K562 (cell line): ENCODE results near the gene TBC1D12. TPM values are rescaled to one million over a fixed set of nuclear protein-coding genes. Genes with fewer than 3 reads are reported as not detected.

Experiments
- ATAC-seq: fragments of 200-7000 bp; cut with Tn5 transposase; 3 replicates; pipeline ENCODE4 v1.9.1; 2020; ENCODE audit warnings: moderate library complexity
- BruUV-seq: library from RNA; stranded (reverse); fragments of 400-500 nt; replicated peaks from 2 replicates; lab custom pipeline; 2021; lab: Mats Ljungman, UMichigan
- CTCF ChIA-PET: fragments of 300-600 bp; formaldehyde crosslinking; extraction: SDS; loops from one replicate; lab custom pipeline; 2021; ENCODE audit warnings: low intra/inter-chr PET ratio; lab: Yijun Ruan, JAX
- POLR2A ChIA-PET: fragments of 300-600, 350-650 bp; sonication (Branson Sonifier 250); formaldehyde crosslinking; extraction: SDS; loops from one replicate; lab custom pipeline; 2021; ENCODE audit warnings: antibody characterized with exemption, inconsistent platforms; lab: Yijun Ruan, JAX
- DNase-seq, 4 experiments: peaks; one replicate each; pipeline versions ENCODE4 v3.0.0 to v3.0.0-alpha.2; 2011 to 2018; ENCODE audit warnings: low spot score in 3 of 4, mixed read lengths in 3 of 4; ENCODE audit errors: extremely low read depth in 1 of 4
- FAIRE-seq: peaks from 2 replicates; lab custom pipeline; 2011; peaks lifted over from hg19 to GRCh38; lab: Jason Lieb, UNC
- H2AFZ ChIP-seq: 2 replicates; pipeline ENCODE4 v1.6.0; 2011; ENCODE audit warnings: low read depth, low read length, control low read depth, inconsistent platforms
- H3K27ac ChIP-seq: fragments of 200-600 bp; 3 replicates; pipeline ENCODE4 v1.8.0; 2011; ENCODE audit warnings: low read depth, mild to moderate bottlenecking, control low read depth, inconsistent platforms, low read length, moderate library complexity, mixed read lengths; ENCODE audit errors: extremely low read depth
- H3K27me3 ChIP-seq, 2 experiments: fragments of 300-600 bp in 1 of 2; 2 replicates in 1 of 2; 3 replicates in 1 of 2; pipeline versions ENCODE4 v1.6.0 to v1.8.0; 2011; ENCODE audit warnings: inconsistent platforms in 2 of 2, low read length in 2 of 2, mild to moderate bottlenecking in 1 of 2, mixed read lengths in 1 of 2, moderate library complexity in 1 of 2; ENCODE audit not compliant: control insufficient read depth in 2 of 2, insufficient read depth in 2 of 2
- H3K36me3 ChIP-seq: fragments of 300-600 bp; 3 replicates; pipeline ENCODE4 v1.8.0; 2011; ENCODE audit warnings: mild to moderate bottlenecking, low read length, inconsistent platforms; ENCODE audit not compliant: control insufficient read depth, insufficient read depth
- H3K4me1 ChIP-seq, 2 experiments: fragments of 200-600 bp in 1 of 2; replicated peaks in 1 of 2; 2 replicates in 1 of 2; 3 replicates in 1 of 2; pipeline versions ENCODE4 v1.5.1 to v1.8.0; 2011; ENCODE audit warnings: inconsistent platforms in 2 of 2, low read length in 2 of 2, mild to moderate bottlenecking in 1 of 2, mixed read lengths in 1 of 2, moderate library complexity in 1 of 2; ENCODE audit not compliant: control insufficient read depth in 2 of 2, insufficient read depth in 2 of 2
- H3K4me2 ChIP-seq: 2 replicates; pipeline ENCODE4 v1.6.1; 2011; ENCODE audit warnings: low read length, control low read depth, inconsistent platforms, mixed read lengths; ENCODE audit not compliant: insufficient read depth
- H3K4me3 ChIP-seq: fragments of 200-600 bp; sonication (generic), shearing (Covaris generic); 2 replicates; pipeline ENCODE4 v1.5.1; 2016; ENCODE audit warnings: control low read depth, inconsistent platforms
- H3K79me2 ChIP-seq: fragments of 200-600 bp; 3 replicates; pipeline ENCODE4 v1.8.0; 2011; ENCODE audit warnings: low read length, inconsistent platforms; ENCODE audit not compliant: control insufficient read depth, insufficient read depth
- H3K9ac ChIP-seq, 2 experiments: 2 replicates each; pipeline versions ENCODE4 v1.6.0 to v1.6.1; 2011; ENCODE audit warnings: low read depth in 2 of 2, low read length in 2 of 2, control low read depth in 1 of 2, inconsistent platforms in 1 of 2, mild to moderate bottlenecking in 1 of 2, mixed read lengths in 1 of 2; ENCODE audit not compliant: insufficient read depth in 1 of 2
- H3K9me1 ChIP-seq: one replicate; pipeline ENCODE4 v1.6.0; 2011; ENCODE audit warnings: inconsistent platforms, mild to moderate bottlenecking, low read length, moderate library complexity; ENCODE audit not compliant: control insufficient read depth, insufficient read depth
- H3K9me3 ChIP-seq: replicated peaks from 2 replicates; pipeline ENCODE4 v1.5.1; 2011; ENCODE audit warnings: low read depth, low read length, inconsistent platforms; ENCODE audit not compliant: control insufficient read depth, insufficient read depth
- H4K20me1 ChIP-seq: replicated peaks from 2 replicates; pipeline ENCODE4 v1.6.1; 2011; ENCODE audit warnings: low read length, inconsistent platforms, mixed read lengths; ENCODE audit not compliant: control insufficient read depth, insufficient read depth
- BACH1 ChIP-seq: fragments of 200-800 bp; sonication (Bioruptor generic); IDR thresholded peaks from 2 replicates; pipeline ENCODE4 v1.6.1; 2016; ENCODE audit warnings: missing genetic modification characterization, missing compliant biosample characterization
- BDP1 ChIP-seq: IDR thresholded peaks from 3 replicates; pipeline ENCODE4 v1.6.1; 2011; ENCODE audit not compliant: insufficient read length, insufficient read depth
- DDX20 ChIP-seq: fragments of 450-650 bp; IDR thresholded peaks from 2 replicates; pipeline ENCODE4 v1.6.1; 2016; ENCODE audit warnings: missing genetic modification characterization, low read depth, mild to moderate bottlenecking, missing compliant biosample characterization, moderate library complexity
- GTF2A2 ChIP-seq: IDR thresholded peaks from 2 replicates; pipeline ENCODE4 v1.6.1; 2016; ENCODE audit warnings: mild to moderate bottlenecking, missing genetic modification characterization, missing compliant biosample characterization
- KDM5B ChIP-seq: fragments of 200-600 bp; sonication (generic); IDR thresholded peaks from 2 replicates; pipeline ENCODE4 v1.6.1; 2012; ENCODE audit warnings: low read depth, mild to moderate bottlenecking, moderate library complexity, low read length, control low read depth, inconsistent platforms; ENCODE audit not compliant: insufficient replicate concordance
- MECOM ChIP-seq: fragments of 250-450 bp; sonication (Bioruptor Pico); IDR thresholded peaks from 2 replicates; pipeline ENCODE4 v1.8.0; 2022; ENCODE audit warnings: inconsistent platforms
- NCOR1 ChIP-seq: fragments of 450-650 bp; IDR thresholded peaks from 2 replicates; pipeline ENCODE4 v1.6.1; 2016; ENCODE audit warnings: mild to moderate bottlenecking, moderate library complexity
- PHF21A ChIP-seq: fragments of 450-650 bp; IDR thresholded peaks from 2 replicates; pipeline ENCODE4 v1.6.1; 2017; ENCODE audit warnings: low read depth, borderline replicate concordance
- SMARCE1 ChIP-seq: fragments of 450-650 bp; IDR thresholded peaks from 2 replicates; pipeline ENCODE4 v1.7.1; 2016; ENCODE audit warnings: mild to moderate bottlenecking
- ZNF24 ChIP-seq: fragments of 450-650 bp; IDR thresholded peaks from 2 replicates; pipeline ENCODE4 v1.6.1; 2016
- WGBS: fragments of 100-300 bp; shearing (Covaris generic); methylation state at CpG from one replicate; pipeline ENCODE4 v1.1.6; 2016; ENCODE audit warnings: low coverage, mixed read lengths; ENCODE audit not compliant: insufficient coverage; ENCODE audit errors: missing lambda C conversion rate; 5-methylcytosine and 5-hydroxymethylcytosine counted together
- in situ Hi-C: fragments of 300-500 bp; cut with MboI; formaldehyde crosslinking; loops from 4 replicates; pipeline ENCODE4 v1.15.0; 2018; ENCODE audit warnings: inconsistent platforms, mixed read lengths
- intact Hi-C: fragments of 100-400 bp; cut with micrococcal nuclease; formaldehyde crosslinking; loops from 2 replicates; pipeline ENCODE4 v1.14.2; 2022
- polyA plus RNA-seq, 8 experiments: library from polyadenylated mRNA; depleted of rRNA in 4 of 8; stranded (reverse) in 5 of 8; unstranded in 3 of 8; fragments of >200 nt; fragmentation: Nextera tagmentation in 2 of 8; fragmentation: Illumina TruSeq in 1 of 8; extraction: Ambion mirVana in 2 of 8; extraction: Trizol in 1 of 8; gene quantifications; 2 replicates each; pipeline versions ENCODE4 v1.2.1 to v1.2.3, GENCODE V29; 2011 to 2014; ENCODE audit warnings: inconsistent platforms in 1 of 8, missing spikeins in 1 of 8
- total RNA-seq, 7 experiments: library from RNA; depleted of rRNA in 6 of 7; stranded (reverse); fragments of >200 nt in 6 of 7; fragmentation: Illumina TruSeq in 2 of 7; extraction: Trizol in 2 of 7; gene quantifications; 2 replicates each; pipeline versions ENCODE4 v1.2.1 to v1.2.3, GENCODE V29; 2011 to 2021; ENCODE audit warnings: low replicate concordance in 1 of 7
- TF ChIP-seq, protein P1 (sequence below): conservative IDR thresholded peaks from 2 replicates; pipeline ENCODE4 v1.6.1; 2011; ENCODE audit warnings: low read depth, mild to moderate bottlenecking, low read length; ENCODE audit not compliant: control insufficient read depth

TBC1D12 gene
- total and polyA plus RNA-seq, 9 of the 15 experiments (the other 6 are each of a cell fraction or from before 2014, with no cell fraction given): 2.1 to 6.7 (median 3.9) TPM

DNA sequence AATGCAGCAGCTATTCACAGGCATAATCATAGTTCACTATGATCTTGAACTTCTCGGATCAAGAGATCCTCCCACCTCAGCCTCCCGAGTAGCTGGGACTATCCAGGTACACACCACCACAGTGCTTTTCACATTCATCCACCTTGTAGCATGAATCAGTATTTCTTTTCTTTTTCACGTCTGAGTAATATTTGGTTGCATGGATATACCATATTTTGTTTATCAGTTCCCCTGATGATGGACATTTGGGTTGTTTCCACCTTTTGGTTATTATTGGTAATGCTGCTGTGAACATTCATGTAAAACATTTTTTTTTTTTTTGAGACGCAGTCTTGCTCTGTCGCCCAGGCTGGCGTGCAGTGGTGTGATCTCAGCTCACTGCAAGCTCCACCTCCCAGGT lies 3.6 kb upstream of the TBC1D12 start:
- H4K20me1 ChIP-seq: no peaks in the 10 kb centered on the region
- no peak overlapping the region for H3K4me3 ChIP-seq
- 74% methylated on average over 6 of the region's 6 CpGs for WGBS
- H3K27ac ChIP-seq: no peak overlapping the region
- TF ChIP-seq, protein P1, sequence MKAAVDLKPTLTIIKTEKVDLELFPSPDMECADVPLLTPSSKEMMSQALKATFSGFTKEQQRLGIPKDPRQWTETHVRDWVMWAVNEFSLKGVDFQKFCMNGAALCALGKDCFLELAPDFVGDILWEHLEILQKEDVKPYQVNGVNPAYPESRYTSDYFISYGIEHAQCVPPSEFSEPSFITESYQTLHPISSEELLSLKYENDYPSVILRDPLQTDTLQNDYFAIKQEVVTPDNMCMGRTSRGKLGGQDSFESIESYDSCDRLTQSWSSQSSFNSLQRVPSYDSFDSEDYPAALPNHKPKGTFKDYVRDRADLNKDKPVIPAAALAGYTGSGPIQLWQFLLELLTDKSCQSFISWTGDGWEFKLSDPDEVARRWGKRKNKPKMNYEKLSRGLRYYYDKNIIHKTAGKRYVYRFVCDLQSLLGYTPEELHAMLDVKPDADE: no peak
- TF ChIP-seq GTF2A2 (tag) (no peak), BDP1 (no peak), BACH1 (tag) (no peak), NCOR1 (no peak), MECOM (CRISPR knock-in tag) (no peak), DDX20 (no peak), ZNF24 (no peak), SMARCE1 (no peak), PHF21A (no peak), KDM5B (no peak)
- intact Hi-C loops: no loop called here
- H3K9me1 ChIP-seq: no peaks in the 10 kb centered on the region
- no TSS peak for BruUV-seq
- H3K9ac ChIP-seq: no peak overlapping the region
- no peaks in the 10 kb centered on the region for H3K36me3 ChIP-seq
- FAIRE-seq: no peak
- ChIA-PET POLR2A (no interaction called here), CTCF (no interaction called here)
- in situ Hi-C loops: no loop called here
- DNase-seq: no peak
- H3K4me1 ChIP-seq: peaks cover 0 to 19% of the 10 kb centered on the region in 2 experiments; a peak in 3 of 5 replicates
- H3K4me2 ChIP-seq: no peak overlapping the region
- H3K79me2 ChIP-seq: peaks cover 7% of the 10 kb centered on the region
- no peak for ATAC-seq
- H2AFZ ChIP-seq: no peak overlapping the region
- no peaks in the 10 kb centered on the region for H3K9me3 ChIP-seq
- H3K27me3 ChIP-seq: no peaks in the 10 kb centered on the region
